A673 (cell line): ENCODE results near the gene FHIT. TPM values are rescaled to one million over a fixed set of nuclear protein-coding genes. Genes with fewer than 3 reads are reported as not detected.

Source experiments
- BruUV-seq: library from RNA; stranded (reverse); fragments of 400-500 nt; replicated peaks from 2 replicates; lab custom pipeline; 2021; lab: Mats Ljungman, UMichigan
- CTCF ChIA-PET: fragments of 300-600 bp; sonication (Branson Sonifier 250); formaldehyde crosslinking; loops from one replicate; lab custom pipeline; 2022; ENCODE audit warnings: antibody characterized with exemption; lab: Charles Lee
- POLR2A ChIA-PET: fragments of 300-600 bp; sonication (Branson Sonifier 250); formaldehyde crosslinking; loops from one replicate; lab custom pipeline; 2022; ENCODE audit warnings: antibody characterized with exemption; ENCODE audit not compliant: low non-redundant PET; lab: Charles Lee
- DNase-seq: peaks from one replicate; pipeline ENCODE4 v3.0.0-alpha.2; 2015; ENCODE audit warnings: low spot score
- H3K27ac ChIP-seq: fragments of 200-600 bp; sonication (generic); 2 replicates; pipeline ENCODE4 v1.5.1; 2016; ENCODE audit warnings: mixed run types, low read depth, mild to moderate bottlenecking, mixed read lengths, antibody characterized with exemption, low read length; ENCODE audit not compliant: poor library complexity, severe bottlenecking
- H3K27me3 ChIP-seq: fragments of 200-600 bp; sonication (generic); replicated peaks from 2 replicates; pipeline ENCODE4 v1.6.1; 2017; ENCODE audit warnings: mixed run types, low read depth, mild to moderate bottlenecking, mixed read lengths, antibody characterized with exemption, low read length; ENCODE audit not compliant: insufficient read depth, poor library complexity
- H3K36me3 ChIP-seq: fragments of 200-600 bp; sonication (generic); 2 replicates; pipeline ENCODE4 v1.6.1; 2016; ENCODE audit warnings: mixed run types, mild to moderate bottlenecking, mixed read lengths, antibody characterized with exemption, low read length; ENCODE audit not compliant: insufficient read depth, poor library complexity, severe bottlenecking
- H3K4me1 ChIP-seq: fragments of 200-600 bp; sonication (generic); 2 replicates; pipeline ENCODE4 v1.6.1; 2017; ENCODE audit warnings: mixed run types, mild to moderate bottlenecking, mixed read lengths, antibody characterized with exemption, low read length; ENCODE audit not compliant: insufficient read depth, poor library complexity, severe bottlenecking
- H3K4me3 ChIP-seq: fragments of 200-600 bp; sonication (generic); 2 replicates; pipeline ENCODE4 v1.5.1; 2016; ENCODE audit warnings: low read depth, mixed run types, mild to moderate bottlenecking, mixed read lengths, low read length; ENCODE audit not compliant: poor library complexity, severe bottlenecking
- H3K9me3 ChIP-seq: fragments of 200-600 bp; sonication (generic); 2 replicates; pipeline ENCODE4 v1.6.1; 2016; ENCODE audit warnings: mixed run types, low read depth, mild to moderate bottlenecking, mixed read lengths, antibody characterized with exemption, low read length; ENCODE audit not compliant: poor library complexity, severe bottlenecking
- EZH2 ChIP-seq: fragments of 200-600 bp; sonication (generic); IDR thresholded peaks from 2 replicates; pipeline ENCODE4 v1.6.1; 2017; ENCODE audit warnings: borderline replicate concordance, low read depth, mild to moderate bottlenecking, mixed read lengths, antibody characterized with exemption, low read length; ENCODE audit not compliant: poor library complexity, severe bottlenecking
- intact Hi-C: fragments of 100-400 bp; cut with micrococcal nuclease; formaldehyde crosslinking; loops from one replicate; pipeline ENCODE4 v1.10.0; 2022; ENCODE audit not compliant: unreplicated experiment
- total RNA-seq: library from RNA; stranded (reverse); gene quantifications from 2 replicates; pipeline ENCODE4 v1.2.3, GENCODE V29; 2021
- TF ChIP-seq, protein P1 (sequence below): fragments of 300-800, 200-600 bp; sonication (generic); conservative IDR thresholded peaks from 2 replicates; pipeline ENCODE4 v1.5.1; 2017; ENCODE audit warnings: low read depth, mild to moderate bottlenecking, antibody characterized with exemption, low read length, moderate library complexity, mixed read lengths

FHIT gene
- total RNA-seq, 1 experiment from 2014 or later: not detected

DNA sequence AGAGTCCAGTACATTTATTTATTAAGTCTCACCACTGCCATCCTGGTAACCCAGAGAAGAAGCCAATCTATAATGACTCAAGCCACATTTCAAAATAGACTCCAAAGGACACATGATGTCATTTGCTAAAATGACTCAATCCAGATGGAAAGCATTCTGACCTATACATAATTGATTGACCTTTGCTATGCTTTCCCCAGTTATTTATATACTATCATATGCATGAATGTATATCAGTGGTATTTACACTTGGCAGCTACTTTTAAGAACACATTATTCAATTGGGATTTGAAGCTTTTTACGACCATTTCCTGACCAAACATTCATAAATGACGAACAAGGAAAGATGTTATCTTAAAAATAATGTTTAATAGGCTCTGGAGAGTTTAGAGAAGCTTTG lies 297.2 kb downstream of the FHIT start:
- no TSS peak for BruUV-seq
- H3K9me3 ChIP-seq: no peaks in the 10 kb centered on the region
- ChIA-PET POLR2A (no interaction called here), CTCF (no interaction called here)
- H3K4me3 ChIP-seq: no peak overlapping the region
- TF ChIP-seq, protein P1, sequence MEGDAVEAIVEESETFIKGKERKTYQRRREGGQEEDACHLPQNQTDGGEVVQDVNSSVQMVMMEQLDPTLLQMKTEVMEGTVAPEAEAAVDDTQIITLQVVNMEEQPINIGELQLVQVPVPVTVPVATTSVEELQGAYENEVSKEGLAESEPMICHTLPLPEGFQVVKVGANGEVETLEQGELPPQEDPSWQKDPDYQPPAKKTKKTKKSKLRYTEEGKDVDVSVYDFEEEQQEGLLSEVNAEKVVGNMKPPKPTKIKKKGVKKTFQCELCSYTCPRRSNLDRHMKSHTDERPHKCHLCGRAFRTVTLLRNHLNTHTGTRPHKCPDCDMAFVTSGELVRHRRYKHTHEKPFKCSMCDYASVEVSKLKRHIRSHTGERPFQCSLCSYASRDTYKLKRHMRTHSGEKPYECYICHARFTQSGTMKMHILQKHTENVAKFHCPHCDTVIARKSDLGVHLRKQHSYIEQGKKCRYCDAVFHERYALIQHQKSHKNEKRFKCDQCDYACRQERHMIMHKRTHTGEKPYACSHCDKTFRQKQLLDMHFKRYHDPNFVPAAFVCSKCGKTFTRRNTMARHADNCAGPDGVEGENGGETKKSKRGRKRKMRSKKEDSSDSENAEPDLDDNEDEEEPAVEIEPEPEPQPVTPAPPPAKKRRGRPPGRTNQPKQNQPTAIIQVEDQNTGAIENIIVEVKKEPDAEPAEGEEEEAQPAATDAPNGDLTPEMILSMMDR: no peak
- no peak for TF ChIP-seq EZH2
- no peaks in the 10 kb centered on the region for H3K27me3 ChIP-seq
- no peaks in the 10 kb centered on the region for H3K36me3 ChIP-seq
- DNase-seq: peak; percentile 10
- intact Hi-C loops: no loop called here
- H3K4me1 ChIP-seq: no peaks in the 10 kb centered on the region
- H3K27ac ChIP-seq: no peak overlapping the region

DNA sequence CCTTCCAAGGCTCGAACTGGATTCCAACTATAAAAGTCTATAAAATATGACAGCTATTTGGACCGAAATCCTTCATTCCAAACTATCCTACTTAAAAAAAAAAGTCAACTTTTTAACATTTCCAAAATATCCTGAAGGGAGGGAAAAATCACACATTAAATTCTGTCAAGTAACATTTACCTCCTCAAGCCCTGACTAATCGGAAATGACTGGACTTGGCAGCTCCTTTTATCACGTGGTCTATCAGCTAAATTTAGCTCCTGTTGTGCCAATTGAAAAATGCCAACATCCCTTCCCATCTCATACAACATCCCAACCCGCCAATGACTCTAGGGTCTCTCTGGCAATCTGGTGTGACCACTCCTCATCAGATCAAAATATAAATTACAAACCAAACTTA lies 297.9 kb downstream of the FHIT start:
- peak; percentile 0 for DNase-seq
- H3K27me3 ChIP-seq: no peaks in the 10 kb centered on the region
- no peaks in the 10 kb centered on the region for H3K36me3 ChIP-seq
- no peak overlapping the region for H3K27ac ChIP-seq
- no peak overlapping the region for H3K4me3 ChIP-seq
- no peak for TF ChIP-seq EZH2
- TF ChIP-seq, protein P1: no peak
- intact Hi-C loops: no loop called here
- H3K9me3 ChIP-seq: no peaks in the 10 kb centered on the region
- BruUV-seq: no TSS peak
- CTCF ChIA-PET: no interaction called here
- POLR2A ChIA-PET: no interaction called here
- no peaks in the 10 kb centered on the region for H3K4me1 ChIP-seq

DNA sequence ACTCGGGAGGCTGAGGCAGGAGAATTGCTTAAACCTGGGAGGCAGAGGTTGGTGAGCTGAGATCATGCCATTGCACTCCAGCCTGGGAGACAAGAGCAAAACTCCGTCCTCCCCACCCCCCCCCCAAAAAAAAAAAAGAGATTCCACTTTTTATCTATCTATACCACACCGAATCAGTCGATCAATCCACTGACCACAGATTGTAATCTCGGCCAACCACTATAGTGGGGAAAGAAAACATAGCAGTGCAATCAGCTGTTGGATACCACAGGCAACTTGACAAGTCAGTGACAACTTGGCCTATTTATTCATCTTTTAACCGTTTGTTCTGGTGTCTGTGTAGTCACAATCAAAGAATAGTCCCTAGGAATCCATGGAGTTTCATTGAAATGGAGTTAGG lies 299.2 kb downstream of the FHIT start:
- no TSS peak for BruUV-seq
- TF ChIP-seq, protein P1: no peak
- TF ChIP-seq EZH2: no peak
- H3K36me3 ChIP-seq: no peaks in the 10 kb centered on the region
- intact Hi-C loops: no loop called here
- no peaks in the 10 kb centered on the region for H3K4me1 ChIP-seq
- H3K27me3 ChIP-seq: no peaks in the 10 kb centered on the region
- H3K27ac ChIP-seq: no peak overlapping the region
- DNase-seq: no peak
- H3K9me3 ChIP-seq: no peaks in the 10 kb centered on the region
- ChIA-PET POLR2A (no interaction called here), CTCF (no interaction called here)
- H3K4me3 ChIP-seq: no peak overlapping the region
